Measurements from ENCODE around the gene ANKRD52.

The ANKRD52 gene

GRCh38 chr12:56260921-56261320 lies 2.7 kb upstream of the ANKRD52 start:
- Histone ChIP-seq H3K23ac (ENCODE audit: low read length in 2 of 2) (no peak overlapping the region), H3K9me3 (ENCODE audit: control insufficient read depth, low read length) (no peaks in the 10 kb centered on the region), H3K27me3 (ENCODE audit: control insufficient read depth in 1 of 2, insufficient read depth in 1 of 2, low read length in 2 of 2) (no peaks in the 10 kb centered on the region), H2AK5ac (ENCODE audit: low read length, severe bottlenecking) (peak overlapping the region; percentile 94), H3K79me1 (replicated peaks; ENCODE audit: low read length, poor library complexity, severe bottlenecking) (no peaks in the 10 kb centered on the region), H4K8ac (ENCODE audit: low read length) (peak overlapping the region; percentile 55), H2AFZ (ENCODE audit: low read depth, low read length) (no peak overlapping the region), H4K91ac (ENCODE audit: low read length) (no peak overlapping the region), H3K4me3 (ENCODE audit: insufficient read depth in 1 of 2, low read depth in 1 of 2, low read length in 2 of 2) (no peak overlapping the region), H3K4me1 (ENCODE audit: control insufficient read depth, insufficient read depth, low read depth, low read length) (peaks cover 14% of the 10 kb centered on the region), H3K36me3 (ENCODE audit: control insufficient read depth in 1 of 2, insufficient read depth in 2 of 2, low read depth in 1 of 2, low read length in 2 of 2) (peaks cover 0 to 10% of the 10 kb centered on the region in 2 experiments), H2BK12ac (ENCODE audit: low read length in 2 of 2) (peak overlapping the region in 1 of 2 experiments; percentile 56), H3K27ac (ENCODE audit: low read length, poor library complexity, severe bottlenecking) (no peak overlapping the region), H3K18ac (ENCODE audit: low read depth in 1 of 2, low read length in 2 of 2) (no peak overlapping the region), H2BK5ac (ENCODE audit: low read depth, low read length, poor library complexity, severe bottlenecking) (no peak overlapping the region), H2BK15ac (ENCODE audit: low read depth, poor library complexity, severe bottlenecking) (no peak overlapping the region), H2BK120ac (ENCODE audit: low read depth, low read length) (no peak overlapping the region), H3K14ac (ENCODE audit: low read length in 2 of 2) (no peak overlapping the region), H3K9ac (ENCODE audit: low read length) (no peak overlapping the region), H3K4me2 (ENCODE audit: low read length, poor library complexity, severe bottlenecking) (no peak overlapping the region), H3K4ac (ENCODE audit: low read depth in 1 of 2, low read length in 2 of 2) (no peak overlapping the region)
- 95% methylated on average over 3 of the region's 3 CpGs for WGBS
- DNase-seq: no peak

- Histone ChIP-seq H4K91ac (ENCODE audit: low read length) (no peak overlapping the region), H2BK5ac (ENCODE audit: low read depth, low read length, poor library complexity, severe bottlenecking) (no peak overlapping the region), H3K4me2 (ENCODE audit: low read length, poor library complexity, severe bottlenecking) (no peak overlapping the region), H3K18ac (ENCODE audit: low read depth in 1 of 2, low read length in 2 of 2) (no peak overlapping the region), H2BK15ac (ENCODE audit: low read depth, poor library complexity, severe bottlenecking) (no peak overlapping the region), H3K27me3 (ENCODE audit: control insufficient read depth in 1 of 2, insufficient read depth in 1 of 2, low read length in 2 of 2) (no peaks in the 10 kb centered on the region), H2BK120ac (ENCODE audit: low read depth, low read length) (no peak overlapping the region), H4K8ac (ENCODE audit: low read length) (no peak overlapping the region), H3K4me3 (ENCODE audit: insufficient read depth in 1 of 2, low read depth in 1 of 2, low read length in 2 of 2) (no peak overlapping the region), H3K36me3 (ENCODE audit: control insufficient read depth in 1 of 2, insufficient read depth in 2 of 2, low read depth in 1 of 2, low read length in 2 of 2) (peaks cover 5 to 15% of the 10 kb centered on the region in 2 experiments), H2BK12ac (ENCODE audit: low read length in 2 of 2) (no peak overlapping the region), H2AK5ac (ENCODE audit: low read length, severe bottlenecking) (no peak overlapping the region), H3K4ac (ENCODE audit: low read depth in 1 of 2, low read length in 2 of 2) (no peak overlapping the region), H2AFZ (ENCODE audit: low read depth, low read length) (no peak overlapping the region), H3K23ac (ENCODE audit: low read length in 2 of 2) (no peak overlapping the region), H3K9me3 (ENCODE audit: control insufficient read depth, low read length) (no peaks in the 10 kb centered on the region), H3K27ac (ENCODE audit: low read length, poor library complexity, severe bottlenecking) (no peak overlapping the region), H3K4me1 (ENCODE audit: control insufficient read depth, insufficient read depth, low read depth, low read length) (peaks cover 18% of the 10 kb centered on the region), H3K9ac (ENCODE audit: low read length) (no peak overlapping the region), H3K79me1 (replicated peaks; ENCODE audit: low read length, poor library complexity, severe bottlenecking) (peaks cover 3% of the 10 kb centered on the region), H3K14ac (ENCODE audit: low read length in 2 of 2) (no peak overlapping the region)
- 94% methylated on average over 8 of the region's 8 CpGs for WGBS
- no peak for DNase-seq
These were observed 2.2 kb upstream of the ANKRD52 start for GRCh38 chr12:56260380-56260779.

GRCh38 chr12:56258820-56259183 lies 618 bp upstream of the ANKRD52 start:
- Histone ChIP-seq H2AK5ac (ENCODE audit: low read length, severe bottlenecking) (peak overlapping the region; percentile 26), H3K18ac (ENCODE audit: low read depth in 1 of 2, low read length in 2 of 2) (peak overlapping the region; percentile 14 to 96), H3K4ac (ENCODE audit: low read depth in 1 of 2, low read length in 2 of 2) (peak overlapping the region in 1 of 2 experiments; percentile 62), H3K9ac (ENCODE audit: low read length) (peak overlapping the region; percentile 92), H2BK15ac (ENCODE audit: low read depth, poor library complexity, severe bottlenecking) (no peak overlapping the region), H2AFZ (ENCODE audit: low read depth, low read length) (peak overlapping the region; percentile 55), H2BK120ac (ENCODE audit: low read depth, low read length) (no peak overlapping the region), H2BK5ac (ENCODE audit: low read depth, low read length, poor library complexity, severe bottlenecking) (no peak overlapping the region), H3K14ac (ENCODE audit: low read length in 2 of 2) (no peak overlapping the region), H3K4me3 (ENCODE audit: insufficient read depth in 1 of 2, low read depth in 1 of 2, low read length in 2 of 2) (peak overlapping the region in 1 of 2 experiments; percentile 97), H4K8ac (ENCODE audit: low read length) (peak overlapping the region; percentile 10), H3K23ac (ENCODE audit: low read length in 2 of 2) (no peak overlapping the region), H3K27me3 (ENCODE audit: control insufficient read depth in 1 of 2, insufficient read depth in 1 of 2, low read length in 2 of 2) (no peaks in the 10 kb centered on the region), H4K91ac (ENCODE audit: low read length) (no peak overlapping the region), H3K36me3 (ENCODE audit: control insufficient read depth in 1 of 2, insufficient read depth in 2 of 2, low read depth in 1 of 2, low read length in 2 of 2) (peaks cover 21 to 30% of the 10 kb centered on the region in 2 experiments), H2BK12ac (ENCODE audit: low read length in 2 of 2) (peak overlapping the region in 1 of 2 experiments; percentile 68), H3K4me2 (ENCODE audit: low read length, poor library complexity, severe bottlenecking) (peak overlapping the region; percentile 64), H3K27ac (ENCODE audit: low read length, poor library complexity, severe bottlenecking) (peak overlapping the region; percentile 71), H3K79me1 (replicated peaks; ENCODE audit: low read length, poor library complexity, severe bottlenecking) (peaks cover 12% of the 10 kb centered on the region), H3K9me3 (ENCODE audit: control insufficient read depth, low read length) (no peaks in the 10 kb centered on the region), H3K4me1 (ENCODE audit: control insufficient read depth, insufficient read depth, low read depth, low read length) (peaks cover 18% of the 10 kb centered on the region)
- no peak for DNase-seq
- 30% methylated on average over 7 of the region's 9 CpGs for WGBS

GRCh38 chr12:56257491-56258067 lies 605 bp downstream of the ANKRD52 start:
- H2BK12ac ChIP-seq (ENCODE audit: low read length in 2 of 2): peak overlapping the region in 1 of 2 experiments; percentile 52
- H4K8ac ChIP-seq (ENCODE audit: low read length): peak overlapping the region; percentile 21
- H3K23ac ChIP-seq (ENCODE audit: low read length in 2 of 2): peak overlapping the region in 1 of 2 experiments; percentile 57
- peak overlapping the region; percentile 78 for H3K27ac ChIP-seq (ENCODE audit: low read length, poor library complexity, severe bottlenecking)
- peak overlapping the region; percentile 60 for H2BK15ac ChIP-seq (ENCODE audit: low read depth, poor library complexity, severe bottlenecking)
- H2AK5ac ChIP-seq (ENCODE audit: low read length, severe bottlenecking): no peak overlapping the region
- 2% methylated on average over 26 of the region's 27 CpGs for WGBS
- H3K14ac ChIP-seq (ENCODE audit: low read length in 2 of 2): peak overlapping the region in 1 of 2 experiments; percentile 95
- no peaks in the 10 kb centered on the region for H3K9me3 ChIP-seq (ENCODE audit: control insufficient read depth, low read length)
- peak overlapping the region; percentile 78 to 97 for H3K18ac ChIP-seq (ENCODE audit: low read depth in 1 of 2, low read length in 2 of 2)
- no peak overlapping the region for H2BK5ac ChIP-seq (ENCODE audit: low read depth, low read length, poor library complexity, severe bottlenecking)
- H4K91ac ChIP-seq (ENCODE audit: low read length): peak overlapping the region; percentile 14
- H3K79me1 ChIP-seq (replicated peaks; ENCODE audit: low read length, poor library complexity, severe bottlenecking): peaks cover 23% of the 10 kb centered on the region
- H3K4ac ChIP-seq (ENCODE audit: low read depth in 1 of 2, low read length in 2 of 2): peak overlapping the region in 1 of 2 experiments; percentile 42
- H3K4me3 ChIP-seq (ENCODE audit: insufficient read depth in 1 of 2, low read depth in 1 of 2, low read length in 2 of 2): peak overlapping the region; percentile 70 to 97
- peak; percentile 60 for DNase-seq
- no peak overlapping the region for H2BK120ac ChIP-seq (ENCODE audit: low read depth, low read length)
- peak overlapping the region; percentile 92 for H3K9ac ChIP-seq (ENCODE audit: low read length)
- peak overlapping the region; percentile 20 for H2AFZ ChIP-seq (ENCODE audit: low read depth, low read length)
- H3K27me3 ChIP-seq (ENCODE audit: control insufficient read depth in 1 of 2, insufficient read depth in 1 of 2, low read length in 2 of 2): no peaks in the 10 kb centered on the region
- peaks cover 18% of the 10 kb centered on the region for H3K4me1 ChIP-seq (ENCODE audit: control insufficient read depth, insufficient read depth, low read depth, low read length)
- peaks cover 33 to 43% of the 10 kb centered on the region in 2 experiments for H3K36me3 ChIP-seq (ENCODE audit: control insufficient read depth in 1 of 2, insufficient read depth in 2 of 2, low read depth in 1 of 2, low read length in 2 of 2)
- peak overlapping the region; percentile 62 for H3K4me2 ChIP-seq (ENCODE audit: low read length, poor library complexity, severe bottlenecking)
